PC-3 (cell line): Measurements from ENCODE around the gene FAM43B.

Source experiments
- CTCF ChIP-seq: fragments of 300-600 bp; sonication (generic); conservative IDR thresholded peaks from 2 replicates; pipeline ENCODE4 v1.5.1; 2017; ENCODE audit warnings: antibody characterized with exemption, low read depth, mild to moderate bottlenecking, low read length
- EZH2 ChIP-seq: fragments of 300-600 bp; sonication (generic); IDR thresholded peaks from one replicate; pipeline ENCODE4 v1.6.1; 2017; ENCODE audit warnings: antibody characterized with exemption, mild to moderate bottlenecking, low read length; ENCODE audit not compliant: unreplicated experiment
- EZH2phosphoT487 ChIP-seq: fragments of 300-600 bp; sonication (generic); IDR thresholded peaks from 2 replicates; pipeline ENCODE4 v1.6.1; 2018; ENCODE audit warnings: mild to moderate bottlenecking, antibody characterized with exemption, low read length, borderline replicate concordance

GRCh38 chr1:20534659-20535417 lies 17.5 kb upstream of the FAM43B start:
- TF ChIP-seq CTCF (no peak), EZH2 (no peak), EZH2phosphoT487 (no peak)
